OCI-LY1 (cell line): ENCODE results near the gene ZBTB45.

Source experiments
- H2AFZ ChIP-seq: fragments of 200-600 bp; sonication (generic), shearing (Covaris generic); 2 replicates; pipeline ENCODE4 v1.6.0; 2014; ENCODE audit warnings: antibody characterized with exemption, mild to moderate bottlenecking, low read length
- H3F3A ChIP-seq: fragments of 200-600 bp; sonication (generic), shearing (Covaris generic); 2 replicates; pipeline ENCODE4 v1.6.0; 2014; ENCODE audit warnings: mild to moderate bottlenecking, antibody characterized with exemption, low read length, moderate library complexity; ENCODE audit not compliant: insufficient read depth
- H3K27ac ChIP-seq: fragments of 200-600 bp; sonication (generic); 2 replicates; pipeline ENCODE4 v1.5.1; 2014; ENCODE audit warnings: low read length, mixed run types, mild to moderate bottlenecking, low read depth; ENCODE audit not compliant: poor library complexity, severe bottlenecking
- H3K27me3 ChIP-seq: fragments of 200-600 bp; sonication (generic); 2 replicates; pipeline ENCODE4 v1.6.0; 2014; ENCODE audit warnings: antibody characterized with exemption, mild to moderate bottlenecking, low read length, moderate library complexity; ENCODE audit not compliant: insufficient read depth
- H3K36me3 ChIP-seq: fragments of 200-600 bp; sonication (generic); 2 replicates; pipeline ENCODE4 v1.6.1; 2014; ENCODE audit warnings: mild to moderate bottlenecking, antibody characterized with exemption, low read length, moderate library complexity, mixed read lengths; ENCODE audit not compliant: insufficient read depth
- H3K4me1 ChIP-seq: fragments of 200-600 bp; sonication (generic); 2 replicates; pipeline ENCODE4 v1.5.1; 2014; ENCODE audit warnings: mild to moderate bottlenecking, low read length, moderate library complexity; ENCODE audit not compliant: insufficient read depth, severe bottlenecking
- H3K4me2 ChIP-seq: fragments of 200-600 bp; sonication (generic), shearing (Covaris generic); 2 replicates; pipeline ENCODE4 v1.6.1; 2014; ENCODE audit warnings: low read length
- H3K4me3 ChIP-seq: fragments of 200-600 bp; sonication (generic); 2 replicates; pipeline ENCODE4 v1.5.1; 2014; ENCODE audit warnings: low read length, low read depth, mild to moderate bottlenecking, mixed read lengths; ENCODE audit not compliant: poor library complexity, severe bottlenecking
- H3K79me2 ChIP-seq: fragments of 200-600 bp; shearing (Covaris generic); 2 replicates; pipeline ENCODE4 v1.6.1; 2016; ENCODE audit warnings: mixed run types, low read length, mixed read lengths; ENCODE audit not compliant: insufficient read depth
- H3K9ac ChIP-seq: fragments of 200-600 bp; sonication (generic), shearing (Covaris generic); 2 replicates; pipeline ENCODE4 v1.6.1; 2014; ENCODE audit warnings: mild to moderate bottlenecking, low read length, mixed read lengths
- H3K9me2 ChIP-seq: fragments of 200-600 bp; sonication (generic), shearing (Covaris generic); 2 replicates; pipeline ENCODE4 v1.6.1; 2014; ENCODE audit warnings: low read depth, mild to moderate bottlenecking, low read length, mixed read lengths
- H3K9me3 ChIP-seq: fragments of 200-600 bp; shearing (Covaris generic); 2 replicates; pipeline ENCODE4 v1.6.1; 2014; ENCODE audit warnings: low read length, mixed read lengths
- H4K20me1 ChIP-seq: fragments of 200-600 bp; sonication (generic), shearing (Covaris generic); 2 replicates; pipeline ENCODE4 v1.6.0; 2016; ENCODE audit warnings: mild to moderate bottlenecking, low read length; ENCODE audit not compliant: insufficient read depth
- CTCF ChIP-seq: fragments of 200-600 bp; sonication (generic), shearing (Covaris generic); IDR thresholded peaks from 2 replicates; pipeline ENCODE4 v1.5.1; 2017; ENCODE audit warnings: mild to moderate bottlenecking, antibody characterized with exemption, low read length, moderate library complexity, mixed read lengths
- EZH2 ChIP-seq: fragments of 200-600 bp; sonication (generic), shearing (Covaris generic); IDR thresholded peaks from 2 replicates; pipeline ENCODE4 v1.8.0; 2017; ENCODE audit warnings: borderline replicate concordance, mixed run types, mild to moderate bottlenecking, antibody characterized with exemption, low read length, moderate library complexity, mixed read lengths

The ZBTB45 gene

GRCh38 chr19:58547323-58548312 lies 28.0 kb upstream of the ZBTB45 start:
- no peaks in the 10 kb centered on the region for H3K27me3 ChIP-seq
- TF ChIP-seq EZH2 (no peak), CTCF (no peak)
- H3K9me3 ChIP-seq = no peaks in the 10 kb centered on the region
- H3K36me3 ChIP-seq = peaks cover 79% of the 10 kb centered on the region
- H4K20me1 ChIP-seq = no peaks in the 10 kb centered on the region
- H3F3A ChIP-seq = 0 out of 2 replicates have a peak, but pooled peaks cover 4% of the 10 kb centered on the region
- peaks cover 29% of the 10 kb centered on the region for H3K79me2 ChIP-seq
- peaks cover 23% of the 10 kb centered on the region for H3K4me1 ChIP-seq
- no peak overlapping the region; the same call in 1 of the 2 replicates for H3K4me2 ChIP-seq
- H3K27ac ChIP-seq = no peak overlapping the region
- no peak overlapping the region for H3K4me3 ChIP-seq
- no peak overlapping the region for H3K9ac ChIP-seq
- no peak overlapping the region for H2AFZ ChIP-seq
- H3K9me2 ChIP-seq = no peaks in the 10 kb centered on the region

- no peak overlapping the region for H2AFZ ChIP-seq
- no peaks in the 10 kb centered on the region for H3F3A ChIP-seq
- H3K9ac ChIP-seq = peak overlapping the region; percentile 90
- H3K9me2 ChIP-seq = no peaks in the 10 kb centered on the region
- H3K4me3 ChIP-seq = peak overlapping the region; percentile 89
- no peaks in the 10 kb centered on the region for H4K20me1 ChIP-seq
- H3K27me3 ChIP-seq = no peaks in the 10 kb centered on the region
- peak overlapping the region; percentile 94 for H3K4me2 ChIP-seq
- H3K27ac ChIP-seq = peak overlapping the region; percentile 4
- H3K9me3 ChIP-seq = no peaks in the 10 kb centered on the region
- H3K4me1 ChIP-seq = peaks cover 23% of the 10 kb centered on the region
- H3K36me3 ChIP-seq = peaks cover 64% of the 10 kb centered on the region
- peaks cover 29% of the 10 kb centered on the region for H3K79me2 ChIP-seq
- TF ChIP-seq CTCF (no peak), EZH2 (no peak)
These were observed 26.5 kb upstream of the ZBTB45 start for GRCh38 chr19:58546019-58546530.

- H3K4me2 ChIP-seq = peak overlapping the region; percentile 94
- peak overlapping the region; percentile 90 for H3K9ac ChIP-seq
- no peak overlapping the region for H3K27ac ChIP-seq
- H3K9me2 ChIP-seq = no peaks in the 10 kb centered on the region
- TF ChIP-seq EZH2 (no peak), CTCF (no peak)
- H3K4me3 ChIP-seq = peak overlapping the region; percentile 89
- peaks cover 57% of the 10 kb centered on the region for H3K36me3 ChIP-seq
- no peaks in the 10 kb centered on the region for H3K9me3 ChIP-seq
- peaks cover 29% of the 10 kb centered on the region for H3K79me2 ChIP-seq
- no peaks in the 10 kb centered on the region for H4K20me1 ChIP-seq
- H3K4me1 ChIP-seq = peaks cover 23% of the 10 kb centered on the region
- no peak overlapping the region for H2AFZ ChIP-seq
- no peaks in the 10 kb centered on the region for H3F3A ChIP-seq
- no peaks in the 10 kb centered on the region for H3K27me3 ChIP-seq
These were observed 25.8 kb upstream of the ZBTB45 start for GRCh38 chr19:58545286-58546018.
